ENCODE data around the gene PGBD5. TPM values are rescaled to one million over a fixed set of nuclear protein-coding genes. Genes with fewer than 3 reads are reported as not detected.

PGBD5 gene
- polyA plus RNA-seq, 1 experiment: 1.0 TPM

DNA sequence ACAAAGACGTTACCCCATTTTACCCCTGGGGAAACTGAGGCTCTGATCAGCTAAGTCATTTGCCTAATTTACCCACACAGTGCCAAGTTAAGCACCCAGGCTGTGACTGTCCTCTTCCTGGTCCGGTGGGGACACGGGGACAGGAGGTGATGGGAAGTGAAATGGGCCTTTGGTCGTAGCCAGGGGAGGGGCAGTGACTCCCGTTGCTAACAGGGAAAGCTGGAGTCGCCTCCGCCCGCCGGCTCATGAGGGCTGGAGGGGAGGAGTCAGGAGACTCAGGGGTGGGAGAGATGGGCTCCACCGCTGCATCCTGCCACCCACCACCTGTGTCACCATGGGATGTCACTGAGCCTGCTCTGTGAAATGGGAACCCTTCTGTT, 139.3 kb downstream of the PGBD5 start:
- CTCF ChIA-PET: no interaction called here
- POLR2A ChIA-PET: no interaction called here

DNA sequence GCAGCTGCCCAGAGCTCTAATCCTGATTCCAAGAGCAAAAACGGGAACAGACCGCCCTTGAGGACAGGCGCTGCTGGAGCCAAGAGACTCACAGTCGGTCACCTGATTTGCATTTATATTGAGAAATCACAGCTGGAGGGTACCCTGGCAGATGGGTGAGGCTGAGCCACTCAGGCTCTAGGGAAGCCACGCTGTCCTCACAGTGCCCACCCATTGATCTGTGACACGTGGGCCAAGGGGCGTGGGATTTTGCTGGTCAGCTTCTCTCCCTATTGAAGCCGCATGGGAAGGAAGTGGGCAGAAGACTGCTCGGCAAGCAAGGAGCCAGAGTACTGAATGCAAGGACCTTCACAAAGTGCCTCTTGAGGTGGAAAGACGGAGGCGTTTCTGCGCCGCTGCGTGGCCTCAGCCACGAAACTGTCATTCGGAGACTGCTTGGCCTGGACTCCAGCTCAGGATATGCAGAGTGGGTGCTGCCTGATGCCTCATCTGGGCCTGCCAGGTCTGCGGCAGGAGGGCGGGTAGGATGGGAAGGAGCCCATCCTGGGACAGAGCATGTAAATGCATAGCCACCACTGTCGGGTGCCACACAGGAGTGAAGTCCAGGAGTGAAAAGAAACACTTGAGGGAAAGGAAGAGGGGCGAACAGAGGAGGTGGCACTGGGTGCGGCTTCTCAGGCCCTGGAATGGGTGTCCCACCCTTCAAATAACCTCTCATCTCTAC, 139.8 kb downstream of the PGBD5 start:
- H3K4me3 ChIP-seq (ENCODE audit: low read depth, low read length): no peak overlapping the region
- ChIA-PET CTCF (interaction anchor here (0.5 kb wide), 1 partner anchor 355 kb away, joined by 5 read pairs; no protein-coding TSS in a partner anchor), POLR2A (no interaction called here)
- TF ChIP-seq, protein P1, sequence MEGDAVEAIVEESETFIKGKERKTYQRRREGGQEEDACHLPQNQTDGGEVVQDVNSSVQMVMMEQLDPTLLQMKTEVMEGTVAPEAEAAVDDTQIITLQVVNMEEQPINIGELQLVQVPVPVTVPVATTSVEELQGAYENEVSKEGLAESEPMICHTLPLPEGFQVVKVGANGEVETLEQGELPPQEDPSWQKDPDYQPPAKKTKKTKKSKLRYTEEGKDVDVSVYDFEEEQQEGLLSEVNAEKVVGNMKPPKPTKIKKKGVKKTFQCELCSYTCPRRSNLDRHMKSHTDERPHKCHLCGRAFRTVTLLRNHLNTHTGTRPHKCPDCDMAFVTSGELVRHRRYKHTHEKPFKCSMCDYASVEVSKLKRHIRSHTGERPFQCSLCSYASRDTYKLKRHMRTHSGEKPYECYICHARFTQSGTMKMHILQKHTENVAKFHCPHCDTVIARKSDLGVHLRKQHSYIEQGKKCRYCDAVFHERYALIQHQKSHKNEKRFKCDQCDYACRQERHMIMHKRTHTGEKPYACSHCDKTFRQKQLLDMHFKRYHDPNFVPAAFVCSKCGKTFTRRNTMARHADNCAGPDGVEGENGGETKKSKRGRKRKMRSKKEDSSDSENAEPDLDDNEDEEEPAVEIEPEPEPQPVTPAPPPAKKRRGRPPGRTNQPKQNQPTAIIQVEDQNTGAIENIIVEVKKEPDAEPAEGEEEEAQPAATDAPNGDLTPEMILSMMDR (IDR thresholded peaks at IDR 0.05; ENCODE audit: low read depth, low read length): no peak
- H3K27ac ChIP-seq (ENCODE audit: low read depth, low read length): no peak overlapping the region
- H3K27me3 ChIP-seq (ENCODE audit: control insufficient read depth, insufficient read depth, low read length): no peaks in the 10 kb centered on the region
- H3K9me3 ChIP-seq (ENCODE audit: control insufficient read depth, insufficient read depth, low read length): no peaks in the 10 kb centered on the region; the same call in 1 of the 2 replicates
- no peak for DNase-seq (ENCODE audit: low read depth, low spot score)

More for the DNA sequence above, 139.3 kb downstream of the PGBD5 start:
- DNase-seq (ENCODE audit: low read depth, low spot score): no peak
- H3K27me3 ChIP-seq (ENCODE audit: control insufficient read depth, insufficient read depth, low read length): no peaks in the 10 kb centered on the region
- TF ChIP-seq, protein P1 (IDR thresholded peaks at IDR 0.05; ENCODE audit: low read depth, low read length): no peak
- no peak overlapping the region for H3K27ac ChIP-seq (ENCODE audit: low read depth, low read length)
- no peaks in the 10 kb centered on the region; the same call in 1 of the 2 replicates for H3K9me3 ChIP-seq (ENCODE audit: control insufficient read depth, insufficient read depth, low read length)
- no peak overlapping the region for H3K4me3 ChIP-seq (ENCODE audit: low read depth, low read length)

DNA sequence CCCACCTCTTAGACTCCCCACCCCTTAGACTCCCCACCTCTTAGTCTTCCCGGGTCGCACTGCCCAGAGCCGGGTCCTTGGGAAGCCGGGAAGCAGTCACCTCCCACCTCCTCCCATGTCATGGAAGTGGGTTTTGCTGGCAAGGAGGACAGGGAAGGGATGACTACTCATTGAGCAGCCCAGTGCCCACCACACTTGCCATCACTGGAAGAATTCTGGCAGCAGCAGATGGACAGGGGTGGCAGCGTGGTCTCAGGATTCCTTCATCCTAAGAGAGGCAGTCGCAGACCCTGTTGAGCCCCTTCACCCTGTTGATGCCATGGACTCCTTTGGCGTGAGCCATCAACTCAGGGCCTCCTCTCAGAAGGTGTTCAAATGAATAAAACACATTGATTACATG, 140.8 kb downstream of the PGBD5 start:
- TF ChIP-seq, protein P1 (IDR thresholded peaks at IDR 0.05; ENCODE audit: low read depth, low read length): no peak
- H3K4me3 ChIP-seq (ENCODE audit: low read depth, low read length): no peak overlapping the region
- POLR2A ChIA-PET: no interaction called here
- no peak for DNase-seq (ENCODE audit: low read depth, low spot score)
- H3K27ac ChIP-seq (ENCODE audit: low read depth, low read length): no peak overlapping the region
- no peaks in the 10 kb centered on the region; the same call in 1 of the 2 replicates for H3K9me3 ChIP-seq (ENCODE audit: control insufficient read depth, insufficient read depth, low read length)
- H3K27me3 ChIP-seq (ENCODE audit: control insufficient read depth, insufficient read depth, low read length): no peaks in the 10 kb centered on the region
- CTCF ChIA-PET: no interaction called here

DNA sequence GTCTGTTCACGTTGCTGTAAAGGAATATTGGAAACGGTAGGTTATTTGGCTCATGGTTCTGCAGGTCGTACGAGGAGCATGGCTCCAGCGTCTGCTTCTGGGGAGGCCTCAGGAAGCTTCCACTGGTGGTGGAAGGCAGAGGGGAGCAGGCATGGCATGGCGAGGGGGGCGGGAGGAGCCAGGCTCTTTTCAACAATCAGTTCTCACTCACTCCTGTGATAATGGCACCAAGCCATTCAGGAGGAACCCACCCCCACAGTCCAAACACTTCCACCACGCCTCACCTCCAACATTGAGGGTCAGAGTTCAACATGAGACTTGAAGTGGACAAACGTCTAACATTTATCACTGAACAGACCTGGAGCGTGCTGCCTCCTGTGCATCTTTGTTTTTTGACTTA, 141.2 kb downstream of the PGBD5 start:
- CTCF ChIA-PET: no interaction called here

DNA sequence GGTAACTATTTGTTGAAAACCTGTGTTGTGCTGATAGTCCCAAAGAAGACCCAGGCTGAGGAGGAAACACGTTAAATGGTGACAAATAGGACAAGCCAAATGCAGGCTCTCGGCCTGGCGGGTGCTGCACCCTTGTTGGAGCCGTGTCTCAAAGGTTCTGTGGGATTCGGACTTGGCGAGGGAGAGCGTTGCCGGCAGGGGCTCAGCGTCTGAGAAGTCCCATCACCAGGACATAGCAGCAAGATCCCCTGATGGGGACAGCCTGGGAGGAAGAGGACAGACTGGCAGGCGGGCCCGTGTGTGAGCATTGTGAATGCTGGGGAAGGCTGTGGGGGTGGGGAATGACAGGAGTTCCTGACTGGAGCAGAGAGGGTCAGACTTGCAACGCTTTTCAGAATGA, 142.5 kb downstream of the PGBD5 start:
- DNase-seq (ENCODE audit: low read depth, low spot score): no peak
- H3K4me3 ChIP-seq (ENCODE audit: low read depth, low read length): no peak overlapping the region
- CTCF ChIA-PET: no interaction called here

More for the DNA sequence above, 141.2 kb downstream of the PGBD5 start:
- no peaks in the 10 kb centered on the region for H3K27me3 ChIP-seq (ENCODE audit: control insufficient read depth, insufficient read depth, low read length)
- TF ChIP-seq, protein P1 (IDR thresholded peaks at IDR 0.05; ENCODE audit: low read depth, low read length): no peak
- no peak overlapping the region for H3K4me3 ChIP-seq (ENCODE audit: low read depth, low read length)
- H3K27ac ChIP-seq (ENCODE audit: low read depth, low read length): no peak overlapping the region
- POLR2A ChIA-PET: no interaction called here
- H3K9me3 ChIP-seq (ENCODE audit: control insufficient read depth, insufficient read depth, low read length): no peaks in the 10 kb centered on the region; the same call in 1 of the 2 replicates
- DNase-seq (ENCODE audit: low read depth, low spot score): no peak

More for the DNA sequence above, 142.5 kb downstream of the PGBD5 start:
- POLR2A ChIA-PET: no interaction called here
- Histone ChIP-seq H3K27ac (ENCODE audit: low read depth, low read length) (no peak overlapping the region), H3K27me3 (ENCODE audit: control insufficient read depth, insufficient read depth, low read length) (no peaks in the 10 kb centered on the region), H3K9me3 (ENCODE audit: control insufficient read depth, insufficient read depth, low read length) (no peaks in the 10 kb centered on the region; the same call in 1 of the 2 replicates)
- TF ChIP-seq, protein P1 (IDR thresholded peaks at IDR 0.05; ENCODE audit: low read depth, low read length): no peak

Data from AG04450 (cell line).